ENCODE results near the gene RFTN1. TPM values are rescaled to one million over a fixed set of nuclear protein-coding genes. Genes with fewer than 3 reads are reported as not detected.

RFTN1 gene
- total RNA-seq, 2 experiments from 2014 or later = 55.7 to 56.4 TPM

DNA sequence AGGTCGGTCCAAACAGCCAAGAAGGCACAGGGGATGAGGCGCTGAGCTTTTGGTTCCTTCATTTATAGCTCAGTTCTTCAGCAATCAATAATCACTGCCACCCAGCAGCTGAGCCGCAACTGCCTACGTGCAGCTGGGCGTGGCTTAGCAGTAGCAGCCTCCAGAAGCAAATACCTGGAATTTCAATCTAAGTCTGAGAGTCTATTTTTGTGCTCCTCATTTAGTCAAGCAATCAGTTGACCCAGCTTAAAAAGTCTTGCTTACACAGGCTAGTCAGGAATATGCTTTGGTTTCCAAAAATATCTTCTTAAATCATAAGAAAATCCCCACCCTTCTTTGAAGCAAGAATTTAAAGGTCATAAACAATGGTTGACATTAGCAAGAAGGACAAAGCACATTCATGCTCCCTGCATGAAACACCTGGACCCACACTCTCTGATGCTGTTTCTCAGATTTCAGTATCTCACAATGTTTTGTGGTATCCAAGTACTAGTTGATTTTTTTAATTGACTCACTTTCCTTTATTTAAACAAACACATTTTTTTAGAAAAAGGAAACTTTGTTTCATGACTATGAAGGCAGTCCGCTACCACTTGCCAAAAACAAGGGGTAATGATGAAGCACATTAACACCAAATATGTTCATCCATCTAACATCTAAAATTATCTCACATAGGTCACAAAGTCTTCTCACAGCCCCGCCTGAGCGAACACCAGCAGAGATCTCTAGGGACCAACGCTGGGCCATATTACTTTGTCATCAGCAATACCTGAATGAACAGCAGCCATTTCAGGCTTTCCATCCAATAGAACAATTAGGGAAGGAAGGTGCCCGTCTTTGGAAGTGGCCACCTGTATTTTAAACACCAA is 142.4 kb downstream of the RFTN1 start:
- ChIA-PET CTCF (interaction anchor here (0.6 to 0.8 kb wide), 2 partner anchors 33 to 141 kb away, joined by 3 to 4 read pairs; no protein-coding TSS in a partner anchor), POLR2A (no interaction called here)
- intact Hi-C loops (cut with DNase I, micrococcal nuclease) = loop anchor here in 1 of 2 experiments (5.0 kb wide), 1 partner anchor 34 kb away; no protein-coding TSS in a partner anchor

DNA sequence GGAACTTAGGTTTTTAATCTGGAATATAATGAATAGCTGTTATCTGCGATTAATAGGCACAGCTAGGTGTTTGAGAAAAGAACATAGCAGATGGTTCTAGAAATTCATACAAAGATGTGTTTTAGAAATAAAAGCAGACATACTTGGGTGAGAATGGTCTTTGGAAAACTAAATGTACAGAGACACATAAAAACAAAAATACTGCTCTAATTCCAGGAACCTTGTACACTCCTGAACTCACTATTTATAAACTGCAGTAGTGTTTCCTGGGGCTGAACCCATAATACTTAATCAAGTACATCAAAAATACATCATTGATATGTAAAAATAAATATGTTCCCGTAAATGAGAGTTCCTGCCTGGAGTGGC is 143.0 kb downstream of the RFTN1 start:
- Histone ChIP-seq H3K4me1 (ENCODE audit: insufficient read depth, low read length) (peaks cover 27% of the 10 kb centered on the region), H3K36me3 (ENCODE audit: insufficient read depth, low read length) (peaks cover 61% of the 10 kb centered on the region), H3K27me3 (ENCODE audit: control insufficient read depth in 1 of 2, insufficient read depth in 2 of 2, low read length in 2 of 2) (no peaks in the 10 kb centered on the region), H3K27ac (ENCODE audit: low read depth in 1 of 2, low read length in 2 of 2) (no peak overlapping the region), H3K4me3 (ENCODE audit: low read length) (no peak overlapping the region), H3K9me3 (ENCODE audit: control insufficient read depth in 1 of 2, insufficient read depth in 1 of 2, low read length in 2 of 2) (no peaks in the 10 kb centered on the region)
- Mint-ChIP-seq H3K9me3 (no peaks in the 10 kb centered on the region), H3K36me3 (ENCODE audit: low read depth) (peaks cover 77% of the 10 kb centered on the region), H3K27me3 (no peaks in the 10 kb centered on the region), H3K27ac (peak overlapping the region; percentile 90), H3K4me1 (ENCODE audit: low read depth) (peaks cover 76% of the 10 kb centered on the region), H3K4me3 (no peak overlapping the region)
- ATAC-seq (ENCODE audit: poor library complexity) (no peak), DNase-seq (no peak)
- ChIA-PET CTCF (interaction anchor here (0.6 to 0.8 kb wide), 2 partner anchors 32 to 142 kb away, joined by 3 to 4 read pairs; no protein-coding TSS in a partner anchor), POLR2A (no interaction called here)
- TF ChIP-seq, protein P1, sequence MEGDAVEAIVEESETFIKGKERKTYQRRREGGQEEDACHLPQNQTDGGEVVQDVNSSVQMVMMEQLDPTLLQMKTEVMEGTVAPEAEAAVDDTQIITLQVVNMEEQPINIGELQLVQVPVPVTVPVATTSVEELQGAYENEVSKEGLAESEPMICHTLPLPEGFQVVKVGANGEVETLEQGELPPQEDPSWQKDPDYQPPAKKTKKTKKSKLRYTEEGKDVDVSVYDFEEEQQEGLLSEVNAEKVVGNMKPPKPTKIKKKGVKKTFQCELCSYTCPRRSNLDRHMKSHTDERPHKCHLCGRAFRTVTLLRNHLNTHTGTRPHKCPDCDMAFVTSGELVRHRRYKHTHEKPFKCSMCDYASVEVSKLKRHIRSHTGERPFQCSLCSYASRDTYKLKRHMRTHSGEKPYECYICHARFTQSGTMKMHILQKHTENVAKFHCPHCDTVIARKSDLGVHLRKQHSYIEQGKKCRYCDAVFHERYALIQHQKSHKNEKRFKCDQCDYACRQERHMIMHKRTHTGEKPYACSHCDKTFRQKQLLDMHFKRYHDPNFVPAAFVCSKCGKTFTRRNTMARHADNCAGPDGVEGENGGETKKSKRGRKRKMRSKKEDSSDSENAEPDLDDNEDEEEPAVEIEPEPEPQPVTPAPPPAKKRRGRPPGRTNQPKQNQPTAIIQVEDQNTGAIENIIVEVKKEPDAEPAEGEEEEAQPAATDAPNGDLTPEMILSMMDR (IDR thresholded peaks at IDR 0.05) = no peak
- intact Hi-C loops (cut with DNase I, micrococcal nuclease) = loop anchor here in 1 of 2 experiments (5.0 kb wide), 1 partner anchor 33 kb away; no protein-coding TSS in a partner anchor

More for the DNA sequence above, 142.4 kb downstream of the RFTN1 start:
- peaks cover 56% of the 10 kb centered on the region for H3K36me3 ChIP-seq (ENCODE audit: insufficient read depth, low read length)
- TF ChIP-seq, protein P1 (IDR thresholded peaks at IDR 0.05) = no peak
- peaks cover 77% of the 10 kb centered on the region for H3K4me1 Mint-ChIP-seq (ENCODE audit: low read depth)
- H3K9me3 Mint-ChIP-seq = no peaks in the 10 kb centered on the region
- no peaks in the 10 kb centered on the region for H3K27me3 Mint-ChIP-seq
- peaks cover 71% of the 10 kb centered on the region for H3K36me3 Mint-ChIP-seq (ENCODE audit: low read depth)
- H3K27ac ChIP-seq (ENCODE audit: low read depth in 1 of 2, low read length in 2 of 2) = no peak overlapping the region
- peaks cover 33% of the 10 kb centered on the region for H3K4me1 ChIP-seq (ENCODE audit: insufficient read depth, low read length)
- ATAC-seq (ENCODE audit: poor library complexity) (peak; percentile 24), DNase-seq (peak in 3 of 14 experiments; percentile 20 to 26 (median 21))
- H3K27me3 ChIP-seq (ENCODE audit: control insufficient read depth in 1 of 2, insufficient read depth in 2 of 2, low read length in 2 of 2) = no peaks in the 10 kb centered on the region
- no peak overlapping the region for H3K4me3 Mint-ChIP-seq
- H3K27ac Mint-ChIP-seq = peak overlapping the region; percentile 90
- no peak overlapping the region for H3K4me3 ChIP-seq (ENCODE audit: low read length)
- H3K9me3 ChIP-seq (ENCODE audit: control insufficient read depth in 1 of 2, insufficient read depth in 1 of 2, low read length in 2 of 2) = no peaks in the 10 kb centered on the region

DNA sequence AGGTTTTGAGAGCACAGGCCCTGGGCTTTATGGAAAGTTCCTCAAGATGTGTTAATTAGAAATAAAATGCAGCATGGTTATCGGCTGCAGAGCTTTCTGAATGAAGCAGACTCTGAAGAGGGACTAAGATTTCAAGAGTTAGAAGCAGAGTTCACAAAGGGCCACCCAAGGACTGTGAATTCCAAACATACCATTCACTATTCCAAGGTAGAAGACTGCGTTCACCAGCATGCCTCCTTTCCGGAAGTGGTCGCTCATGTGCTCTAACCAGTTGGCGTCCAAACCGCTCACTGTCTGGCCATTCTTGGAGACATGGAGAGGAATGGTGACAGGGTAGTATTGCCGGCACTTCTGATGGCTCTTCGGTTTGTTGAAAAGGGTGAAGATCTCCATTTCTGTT is 143.6 kb downstream of the RFTN1 start:
- Histone ChIP-seq H3K36me3 (ENCODE audit: insufficient read depth, low read length) (peaks cover 62% of the 10 kb centered on the region), H3K4me1 (ENCODE audit: insufficient read depth, low read length) (peaks cover 21% of the 10 kb centered on the region), H3K9me3 (ENCODE audit: control insufficient read depth in 1 of 2, insufficient read depth in 1 of 2, low read length in 2 of 2) (no peaks in the 10 kb centered on the region), H3K27me3 (ENCODE audit: control insufficient read depth in 1 of 2, insufficient read depth in 2 of 2, low read length in 2 of 2) (no peaks in the 10 kb centered on the region), H3K4me3 (ENCODE audit: low read length) (no peak overlapping the region), H3K27ac (ENCODE audit: low read depth in 1 of 2, low read length in 2 of 2) (no peak overlapping the region)
- TF ChIP-seq, protein P1 (IDR thresholded peaks at IDR 0.05) = no peak
- Mint-ChIP-seq H3K27me3 (no peaks in the 10 kb centered on the region), H3K9me3 (no peaks in the 10 kb centered on the region), H3K36me3 (ENCODE audit: low read depth) (peaks cover 80% of the 10 kb centered on the region), H3K4me1 (ENCODE audit: low read depth) (peaks cover 70% of the 10 kb centered on the region), H3K4me3 (no peak overlapping the region), H3K27ac (peak overlapping the region; percentile 90)
- intact Hi-C loops (cut with DNase I, micrococcal nuclease) = loop anchor here in 1 of 2 experiments (5.0 kb wide), 1 partner anchor 33 kb away; no protein-coding TSS in a partner anchor
- ATAC-seq (ENCODE audit: poor library complexity) (no peak), DNase-seq (no peak)
- ChIA-PET POLR2A (no interaction called here), CTCF (no interaction called here)

Data from CD4-positive, alpha-beta T cell (primary cell).